ENCODE results near the gene RNF146.

RNF146 gene

GRCh38 chr6:127243501-127243900, 23.2 kb upstream of the RNF146 start:
- TF ChIP-seq CTCF (IDR thresholded peaks at IDR 0.05; ENCODE audit: insufficient read depth, low read length, poor library complexity, severe bottlenecking), result no peak
- Histone ChIP-seq H3K36me3 (ENCODE audit: control insufficient read depth, insufficient read depth, low read length) (no peaks in the 10 kb centered on the region), H3K27me3 (replicated peaks; ENCODE audit: control insufficient read depth, insufficient read depth, low read length) (no peaks in the 10 kb centered on the region), H3K4me3 (replicated peaks; ENCODE audit: low read depth, low read length) (no peak overlapping the region)
- DNase-seq (ENCODE audit: extremely low read depth, insufficient read length), result no peak

- DNase-seq (ENCODE audit: extremely low read depth, insufficient read length), result no peak
- Histone ChIP-seq H3K36me3 (ENCODE audit: control insufficient read depth, insufficient read depth, low read length) (no peaks in the 10 kb centered on the region), H3K27me3 (replicated peaks; ENCODE audit: control insufficient read depth, insufficient read depth, low read length) (no peaks in the 10 kb centered on the region), H3K4me3 (replicated peaks; ENCODE audit: low read depth, low read length) (no peak overlapping the region)
- no peak for TF ChIP-seq CTCF (IDR thresholded peaks at IDR 0.05; ENCODE audit: insufficient read depth, low read length, poor library complexity, severe bottlenecking)
Measured at GRCh38 chr6:127247114-127248096, 19.3 kb upstream of the RNF146 start.

GRCh38 chr6:127249621-127250020, 17.0 kb upstream of the RNF146 start:
- Histone ChIP-seq H3K36me3 (ENCODE audit: control insufficient read depth, insufficient read depth, low read length) (no peaks in the 10 kb centered on the region), H3K27me3 (replicated peaks; ENCODE audit: control insufficient read depth, insufficient read depth, low read length) (no peaks in the 10 kb centered on the region), H3K4me3 (replicated peaks; ENCODE audit: low read depth, low read length) (no peak overlapping the region)
- no peak for TF ChIP-seq CTCF (IDR thresholded peaks at IDR 0.05; ENCODE audit: insufficient read depth, low read length, poor library complexity, severe bottlenecking)
- DNase-seq (ENCODE audit: extremely low read depth, insufficient read length), result no peak

- TF ChIP-seq CTCF (IDR thresholded peaks at IDR 0.05; ENCODE audit: insufficient read depth, low read length, poor library complexity, severe bottlenecking), result no peak
- Histone ChIP-seq H3K4me3 (replicated peaks; ENCODE audit: low read depth, low read length) (no peak overlapping the region), H3K36me3 (ENCODE audit: control insufficient read depth, insufficient read depth, low read length) (no peaks in the 10 kb centered on the region), H3K27me3 (replicated peaks; ENCODE audit: control insufficient read depth, insufficient read depth, low read length) (no peaks in the 10 kb centered on the region)
- no peak for DNase-seq (ENCODE audit: extremely low read depth, insufficient read length)
Measured at GRCh38 chr6:127255286-127255685, 11.4 kb upstream of the RNF146 start.

DNA sequence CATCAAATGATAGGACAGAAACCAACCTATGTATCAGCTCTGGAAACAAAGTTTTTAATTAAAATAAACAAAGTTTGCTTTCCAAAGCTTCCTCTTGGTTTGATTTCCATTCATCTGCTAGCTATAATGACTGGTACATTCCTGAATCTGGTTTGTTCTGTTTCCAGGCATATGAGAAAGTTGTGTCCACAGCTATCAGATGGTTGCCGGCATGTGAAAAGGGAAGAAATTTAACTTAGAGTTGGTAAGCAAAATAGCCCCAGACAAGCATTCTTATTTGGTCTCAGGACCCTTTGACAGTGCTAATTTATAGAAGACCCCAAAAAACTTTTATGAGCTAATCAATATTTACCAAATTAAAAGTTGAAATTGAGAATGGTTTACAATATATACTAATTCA, 3.8 kb upstream of the RNF146 start:
- DNase-seq (ENCODE audit: extremely low read depth, insufficient read length), result no peak
- Histone ChIP-seq H3K4me3 (replicated peaks; ENCODE audit: low read depth, low read length) (no peak overlapping the region), H3K27me3 (replicated peaks; ENCODE audit: control insufficient read depth, insufficient read depth, low read length) (no peaks in the 10 kb centered on the region), H3K36me3 (ENCODE audit: control insufficient read depth, insufficient read depth, low read length) (no peaks in the 10 kb centered on the region)
- no peak for TF ChIP-seq CTCF (IDR thresholded peaks at IDR 0.05; ENCODE audit: insufficient read depth, low read length, poor library complexity, severe bottlenecking)

Measured in GM06990 (cell line).